GM12878 (cell line): ENCODE data around the gene RAP1A. TPM values are rescaled to one million over a fixed set of nuclear protein-coding genes. Genes with fewer than 3 reads are reported as not detected.

Experiments used
- ATAC-seq: fragments of 200-7000 bp; cut with Tn5 transposase; 3 replicates; pipeline ENCODE4 v1.9.1; 2020; ENCODE audit warnings: mild to moderate bottlenecking, moderate library complexity
- BruUV-seq: library from RNA; stranded (reverse); fragments of 400-500 nt; replicated peaks from 2 replicates; lab custom pipeline; 2021; lab: Mats Ljungman, UMichigan
- CTCF ChIA-PET: fragments of 300-600 bp; sonication (Branson Sonifier 250); formaldehyde crosslinking; extraction: SDS; loops from one replicate; lab custom pipeline; 2021; ENCODE audit warnings: inconsistent platforms; lab: Yijun Ruan, JAX
- POLR2A ChIA-PET: fragments of 350-600 bp; formaldehyde crosslinking; extraction: SDS; loops from one replicate; lab custom pipeline; 2021; ENCODE audit warnings: inconsistent platforms; lab: Charles Lee
- RAD21 ChIA-PET: fragments of 300-600 bp; sonication (Branson Sonifier 250); formaldehyde crosslinking; loops from one replicate; lab custom pipeline; 2023; ENCODE audit warnings: antibody characterized with exemption; ENCODE audit not compliant: unreplicated experiment; lab: Charles Lee
- SMC1A ChIA-PET: fragments of 300-600 bp; sonication (Branson Sonifier 250); formaldehyde crosslinking; loops from one replicate; lab custom pipeline; 2023; ENCODE audit not compliant: unreplicated experiment, uncharacterized antibody; lab: Charles Lee
- DNase-seq: peaks from one replicate; pipeline ENCODE4 v3.0.0-alpha.2; 2011; ENCODE audit warnings: low read depth, low spot score
- FAIRE-seq: peaks from 3 replicates; lab custom pipeline; 2011; peaks lifted over from hg19 to GRCh38; lab: Jason Lieb, UNC
- H2AFZ ChIP-seq: 2 replicates; pipeline ENCODE4 v1.6.0; 2011; ENCODE audit warnings: low read depth, low read length, control low read depth; ENCODE audit not compliant: control insufficient read depth
- H3K27ac ChIP-seq: 2 replicates; pipeline ENCODE4 v1.5.1; 2011; ENCODE audit warnings: control low read depth; ENCODE audit not compliant: control insufficient read depth, insufficient read depth
- H3K27me3 ChIP-seq, 2 experiments: replicated peaks in 1 of 2; 2 replicates each; pipeline versions ENCODE4 v1.6.0 to v1.6.1; 2011; ENCODE audit warnings: low read length in 1 of 2; ENCODE audit not compliant: control insufficient read depth in 2 of 2, insufficient read depth in 2 of 2
- H3K36me3 ChIP-seq, 2 experiments: 2 replicates each; pipeline ENCODE4 v1.5.1; 2011; ENCODE audit warnings: low read length in 1 of 2; ENCODE audit not compliant: control insufficient read depth in 2 of 2, insufficient read depth in 2 of 2
- H3K4me1 ChIP-seq: 2 replicates; pipeline ENCODE4 v1.6.1; 2011; ENCODE audit warnings: mild to moderate bottlenecking, low read length, moderate library complexity, mixed read lengths; ENCODE audit not compliant: control insufficient read depth, insufficient read depth
- H3K4me2 ChIP-seq: 2 replicates; pipeline ENCODE4 v1.6.0; 2011; ENCODE audit warnings: control low read depth; ENCODE audit not compliant: control insufficient read depth, insufficient read depth
- H3K4me3 ChIP-seq: fragments of 200-600 bp; sonication (generic); 2 replicates; pipeline ENCODE4 v1.5.1; 2016
- H3K79me2 ChIP-seq: 2 replicates; pipeline ENCODE4 v1.6.0; 2011; ENCODE audit warnings: low read length; ENCODE audit not compliant: control insufficient read depth, insufficient read depth
- H3K9ac ChIP-seq: 2 replicates; pipeline ENCODE4 v1.8.0; 2011; ENCODE audit warnings: low read length, control low read depth, mixed read lengths; ENCODE audit not compliant: control insufficient read depth, insufficient read depth
- H3K9me3 ChIP-seq: replicated peaks from 3 replicates; pipeline ENCODE4 v1.5.1; 2011; ENCODE audit warnings: mild to moderate bottlenecking, low read length; ENCODE audit not compliant: control insufficient read depth, insufficient read depth
- H4K20me1 ChIP-seq: 2 replicates; pipeline ENCODE4 v1.6.0; 2011; ENCODE audit not compliant: control insufficient read depth, insufficient read depth
- ATF3 ChIP-seq: IDR thresholded peaks from 2 replicates; pipeline ENCODE4 v1.6.1; 2011; ENCODE audit warnings: low read depth, mild to moderate bottlenecking, low read length, moderate library complexity, borderline replicate concordance; ENCODE audit errors: extremely low read depth
- BCL11A ChIP-seq: IDR thresholded peaks from 2 replicates; pipeline ENCODE4 v1.6.1; 2011; ENCODE audit warnings: low read depth, low read length
- CBFB ChIP-seq: IDR thresholded peaks from 2 replicates; pipeline ENCODE4 v1.6.1; 2016; ENCODE audit warnings: antibody characterized with exemption, low read depth
- FOXK2 ChIP-seq: fragments of 450-650 bp; IDR thresholded peaks from 2 replicates; pipeline ENCODE4 v1.6.1; 2017; ENCODE audit warnings: mild to moderate bottlenecking, moderate library complexity
- HDAC2 ChIP-seq: fragments of 200-600 bp; sonication (generic); IDR thresholded peaks from 2 replicates; pipeline ENCODE4 v1.6.1; 2017
- MTA3 ChIP-seq: IDR thresholded peaks from 2 replicates; pipeline ENCODE4 v1.6.1; 2012; ENCODE audit warnings: low read length, inconsistent platforms, borderline replicate concordance
- POLR2A ChIP-seq: IDR thresholded peaks from 2 replicates; pipeline ENCODE4 v1.6.1; 2011; ENCODE audit warnings: low read depth, mild to moderate bottlenecking, low read length
- REST ChIP-seq: IDR thresholded peaks from 2 replicates; pipeline ENCODE4 v1.6.1; 2012; ENCODE audit warnings: mild to moderate bottlenecking, low read depth, low read length
- RFX5 ChIP-seq: IDR thresholded peaks from 2 replicates; pipeline ENCODE4 v1.6.1; 2011; ENCODE audit warnings: low read depth, low read length, improper control_type of control experiment
- YY1 ChIP-seq: IDR thresholded peaks from 2 replicates; pipeline ENCODE4 v1.6.1; 2011; ENCODE audit warnings: low read depth, mild to moderate bottlenecking, low read length
- in situ Hi-C: fragments of 300-500 bp; cut with MboI; formaldehyde crosslinking; loops from 9 replicates; pipeline ENCODE4 v1.14.3; 2018; ENCODE audit warnings: mixed read lengths
- intact Hi-C: fragments of 100-400 bp; cut with micrococcal nuclease; formaldehyde crosslinking; loops from one replicate; pipeline ENCODE4 v1.14.2; 2022; ENCODE audit not compliant: unreplicated experiment
- polyA plus RNA-seq, 11 experiments: library from polyadenylated mRNA; depleted of rRNA in 4 of 11; unstranded in 6 of 11; stranded (reverse) in 5 of 11; fragments of >200 nt; fragmentation: Nextera tagmentation in 4 of 11; fragmentation: Illumina TruSeq in 1 of 11; extraction: Ambion mirVana in 4 of 11; extraction: Trizol in 1 of 11; gene quantifications; 1 replicate in 1 of 11; 2 replicates in 10 of 11; pipeline versions ENCODE4 v1.2.1 to v1.2.3, GENCODE V29; 2011 to 2016; ENCODE audit warnings: inconsistent platforms in 2 of 11, missing spikeins in 2 of 11, low read depth in 1 of 11
- total RNA-seq, 4 experiments: library from RNA; depleted of rRNA in 3 of 4; stranded (reverse); fragments of >200 nt in 3 of 4; fragmentation: Illumina TruSeq in 1 of 4; extraction: Trizol in 1 of 4; gene quantifications; 2 replicates each; pipeline versions ENCODE4 v1.2.1 to v1.2.3, GENCODE V29; 2013 to 2021

RAP1A gene
- total and polyA plus RNA-seq, 10 of the 15 experiments (the other 5 are each of a cell fraction or from before 2014, with no cell fraction given) = 38.4 to 213 (median 86.0) TPM

GRCh38 chr1:111690306-111690617 is 70.7 kb downstream of the RAP1A start:
- intact Hi-C loops = no loop called here
- peaks cover 3 to 20% of the 10 kb centered on the region in 2 experiments; a peak in 3 of 4 replicates for H3K36me3 ChIP-seq
- H3K79me2 ChIP-seq = peaks cover 37% of the 10 kb centered on the region
- no peak overlapping the region for H3K9ac ChIP-seq
- FAIRE-seq (no peak), ATAC-seq (peak; percentile 11; the same call in 1 of the 3 replicates), DNase-seq (no peak)
- no peak overlapping the region for H3K4me3 ChIP-seq
- in situ Hi-C loops = no loop called here
- H3K27ac ChIP-seq = peak overlapping the region; percentile 0; the same call in 1 of the 2 replicates
- no peaks in the 10 kb centered on the region for H4K20me1 ChIP-seq
- H3K9me3 ChIP-seq = peaks cover 10% of the 10 kb centered on the region; the same call in 2 of the 3 replicates
- TF ChIP-seq FOXK2 = no peak
- no peak for TF ChIP-seq ATF3
- no peak for TF ChIP-seq BCL11A
- no peak for TF ChIP-seq YY1
- TF ChIP-seq REST = no peak
- no peak for TF ChIP-seq HDAC2
- no peak for TF ChIP-seq CBFB
- no peak for TF ChIP-seq MTA3
- TF ChIP-seq POLR2A = no peak
- no peak for TF ChIP-seq RFX5
- no peak overlapping the region for H3K4me2 ChIP-seq
- ChIA-PET POLR2A (interaction anchor here (0.8 to 2.2 kb wide), 2 partner anchors 9 to 20 kb away, joined by 3 to 6 read pairs; no protein-coding TSS in a partner anchor), SMC1A (interaction anchor here (1.0 to 2.0 kb wide), 9 partner anchors 8 to 182 kb away, joined by 3 to 8 read pairs (median 5); no protein-coding TSS in a partner anchor), CTCF (interaction anchor here (0.5 to 1.9 kb wide), 4 partner anchors 15 to 215 kb away, joined by 3 to 4 read pairs (median 4); no protein-coding TSS in a partner anchor), RAD21 (interaction anchor here (0.7 to 1.0 kb wide), 2 partner anchors 48 to 210 kb away, joined by 3 read pairs; partner anchors contain the start of gene INKA2)
- H3K27me3 ChIP-seq = no peaks in the 10 kb centered on the region
- BruUV-seq = no TSS peak
- peaks cover 10% of the 10 kb centered on the region for H3K4me1 ChIP-seq
- no peak overlapping the region for H2AFZ ChIP-seq
